ENCODE data around the gene HOXC4.
"Not testable (repeated sequence)": the region's sequence is repeated elsewhere in the genome, so short reads cannot be mapped to it uniquely, and the experiment has no call there.

Gene HOXC4

GRCh38 chr12:54081581-54082396, 28.2 kb downstream of the HOXC4 start:
- not testable (repeated sequence) for H3K36me3 Mint-ChIP-seq (ENCODE audit: low read depth); H3K9me3 Mint-ChIP-seq; DNase-seq (ENCODE audit: low spot score)
- Mint-ChIP-seq H3K4me3 (peak overlapping the region; percentile 75), H3K27ac (peak overlapping the region; percentile 87), H3K4me1 (ENCODE audit: low read depth) (peaks cover 21% of the 10 kb centered on the region), H3K27me3 (ENCODE audit: low read depth) (peaks cover 36% of the 10 kb centered on the region)

- peaks cover 21% of the 10 kb centered on the region for H3K4me1 Mint-ChIP-seq (ENCODE audit: low read depth)
- H3K27me3 Mint-ChIP-seq (ENCODE audit: low read depth) = peaks cover 36% of the 10 kb centered on the region
- H3K36me3 Mint-ChIP-seq (ENCODE audit: low read depth) = peaks cover 5% of the 10 kb centered on the region
- peak overlapping the region; percentile 75 for H3K4me3 Mint-ChIP-seq
- peak; percentile 15 for DNase-seq (ENCODE audit: low spot score)
- no peaks in the 10 kb centered on the region for H3K9me3 Mint-ChIP-seq
- H3K27ac Mint-ChIP-seq = peak overlapping the region; percentile 87
Measured at GRCh38 chr12:54082397-54082892, 28.8 kb downstream of the HOXC4 start.

GRCh38 chr12:54088011-54088410, 34.4 kb downstream of the HOXC4 start:
- not testable (repeated sequence) for DNase-seq (ENCODE audit: low spot score); H3K27ac Mint-ChIP-seq; H3K4me1 Mint-ChIP-seq (ENCODE audit: low read depth); H3K9me3 Mint-ChIP-seq; H3K36me3 Mint-ChIP-seq (ENCODE audit: low read depth); H3K4me3 Mint-ChIP-seq
- H3K27me3 Mint-ChIP-seq (ENCODE audit: low read depth) = peaks cover 64% of the 10 kb centered on the region

- DNase-seq (ENCODE audit: low spot score); H3K27ac Mint-ChIP-seq; H3K4me3 Mint-ChIP-seq; H3K4me1 Mint-ChIP-seq (ENCODE audit: low read depth); H3K9me3 Mint-ChIP-seq; H3K36me3 Mint-ChIP-seq (ENCODE audit: low read depth): not testable (repeated sequence)
- H3K27me3 Mint-ChIP-seq (ENCODE audit: low read depth) = peaks cover 62% of the 10 kb centered on the region
Measured at GRCh38 chr12:54089465-54089864, 35.8 kb downstream of the HOXC4 start.

- Mint-ChIP-seq H3K27me3 (ENCODE audit: low read depth) (peaks cover 59% of the 10 kb centered on the region), H3K4me3 (peak overlapping the region; percentile 57)
- not testable (repeated sequence) for H3K9me3 Mint-ChIP-seq; H3K36me3 Mint-ChIP-seq (ENCODE audit: low read depth); H3K27ac Mint-ChIP-seq; DNase-seq (ENCODE audit: low spot score); H3K4me1 Mint-ChIP-seq (ENCODE audit: low read depth)
Measured at GRCh38 chr12:54090312-54090711, 36.7 kb downstream of the HOXC4 start.

GRCh38 chr12:54092943-54093342, 39.3 kb downstream of the HOXC4 start:
- H3K4me3 Mint-ChIP-seq; H3K4me1 Mint-ChIP-seq (ENCODE audit: low read depth); H3K9me3 Mint-ChIP-seq; DNase-seq (ENCODE audit: low spot score); H3K27ac Mint-ChIP-seq; H3K36me3 Mint-ChIP-seq (ENCODE audit: low read depth): not testable (repeated sequence)
- peaks cover 54% of the 10 kb centered on the region for H3K27me3 Mint-ChIP-seq (ENCODE audit: low read depth)

- H3K27ac Mint-ChIP-seq; H3K4me1 Mint-ChIP-seq (ENCODE audit: low read depth); H3K9me3 Mint-ChIP-seq; DNase-seq (ENCODE audit: low spot score); H3K36me3 Mint-ChIP-seq (ENCODE audit: low read depth); H3K4me3 Mint-ChIP-seq: not testable (repeated sequence)
- H3K27me3 Mint-ChIP-seq (ENCODE audit: low read depth) = peaks cover 28% of the 10 kb centered on the region
Measured at GRCh38 chr12:54095928-54096327, 42.3 kb downstream of the HOXC4 start.

GRCh38 chr12:54098644-54099043, 45.0 kb downstream of the HOXC4 start:
- H3K27me3 Mint-ChIP-seq (ENCODE audit: low read depth) = peaks cover 36% of the 10 kb centered on the region
- H3K4me1 Mint-ChIP-seq (ENCODE audit: low read depth); H3K27ac Mint-ChIP-seq; H3K9me3 Mint-ChIP-seq; H3K36me3 Mint-ChIP-seq (ENCODE audit: low read depth); H3K4me3 Mint-ChIP-seq; DNase-seq (ENCODE audit: low spot score): not testable (repeated sequence)

GRCh38 chr12:54100588-54100987, 47.0 kb downstream of the HOXC4 start:
- H3K27me3 Mint-ChIP-seq (ENCODE audit: low read depth) = peaks cover 39% of the 10 kb centered on the region
- not testable (repeated sequence) for H3K4me1 Mint-ChIP-seq (ENCODE audit: low read depth); H3K4me3 Mint-ChIP-seq; DNase-seq (ENCODE audit: low spot score); H3K36me3 Mint-ChIP-seq (ENCODE audit: low read depth); H3K27ac Mint-ChIP-seq; H3K9me3 Mint-ChIP-seq

GRCh38 chr12:54102223-54102622, 48.6 kb downstream of the HOXC4 start:
- peaks cover 50% of the 10 kb centered on the region for H3K27me3 Mint-ChIP-seq (ENCODE audit: low read depth)
- H3K4me3 Mint-ChIP-seq; H3K36me3 Mint-ChIP-seq (ENCODE audit: low read depth): not testable (repeated sequence)

GRCh38 chr12:54103827-54104226, 50.2 kb downstream of the HOXC4 start:
- not testable (repeated sequence) for H3K9me3 Mint-ChIP-seq; H3K4me1 Mint-ChIP-seq (ENCODE audit: low read depth); H3K27ac Mint-ChIP-seq; DNase-seq (ENCODE audit: low spot score); H3K36me3 Mint-ChIP-seq (ENCODE audit: low read depth); H3K4me3 Mint-ChIP-seq
- H3K27me3 Mint-ChIP-seq (ENCODE audit: low read depth) = peaks cover 61% of the 10 kb centered on the region

More at GRCh38 chr12:54102223-54102622, 48.6 kb downstream of the HOXC4 start:
- not testable (repeated sequence) for H3K9me3 Mint-ChIP-seq; H3K27ac Mint-ChIP-seq; H3K4me1 Mint-ChIP-seq (ENCODE audit: low read depth); DNase-seq (ENCODE audit: low spot score)

Measured in T-helper 2 cell treated with Interferon-gamma antibody and Interleukin-4, amounts not matched to agents 5 μg/mL and 100 μg/mL, for 36 hours (primary cell).